Activated CD4-positive, CD25-positive, alpha-beta regulatory T cell treated with anti-CD3 and anti-CD28 coated beads, Interleukin-2, amount 50 U/mL, for 24 hours (primary cell): ENCODE measurements around the gene OPCML.

Experiments
- ATAC-seq, 2 donors: fragments of 150-1000 bp; cut with Tn5 transposase; one replicate each; pipeline ENCODE4 v1.10.0; 2021; ENCODE audit warnings: mild to moderate bottlenecking in 1 of 2, moderate library complexity in 1 of 2

The OPCML gene

DNA sequence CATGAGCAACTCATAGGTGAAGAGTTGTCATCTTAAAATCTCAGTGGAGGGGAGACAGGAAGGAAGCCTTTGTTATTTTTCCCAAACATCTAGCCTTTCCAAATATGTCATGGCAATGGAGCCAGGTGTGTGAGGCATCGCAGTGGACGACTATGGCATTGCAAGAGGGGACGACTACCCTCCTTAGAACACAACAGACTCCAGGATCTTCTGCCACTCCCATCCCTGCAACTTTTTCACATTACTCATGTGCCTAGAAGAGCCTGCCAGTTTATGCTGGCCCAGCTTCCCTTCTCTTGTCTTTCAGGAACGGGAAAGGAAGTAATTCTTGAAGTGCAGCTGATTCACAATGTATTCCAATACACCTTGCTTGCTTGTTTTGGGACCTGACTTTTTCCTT, 1008.4 kb downstream of the OPCML start:
- ATAC-seq: no peak

DNA sequence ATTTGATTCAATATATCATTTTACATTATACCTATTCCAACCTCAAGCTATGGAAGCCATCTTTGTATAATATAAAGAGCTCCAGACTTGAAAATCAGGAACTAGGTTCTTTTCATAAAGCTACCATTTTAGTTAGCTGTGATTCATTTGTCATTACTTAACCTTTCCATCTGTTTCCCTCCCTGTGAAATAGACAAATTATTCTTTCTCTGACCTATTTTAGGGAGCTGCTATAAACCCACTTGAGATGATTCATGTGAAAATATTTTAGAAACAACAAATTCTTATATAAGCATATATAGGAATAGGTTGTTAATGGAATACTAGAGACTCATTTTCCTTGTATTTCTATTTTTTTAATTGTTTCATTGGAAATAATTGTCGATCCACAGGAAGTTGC, 1012.1 kb downstream of the OPCML start:
- ATAC-seq: no peak

DNA sequence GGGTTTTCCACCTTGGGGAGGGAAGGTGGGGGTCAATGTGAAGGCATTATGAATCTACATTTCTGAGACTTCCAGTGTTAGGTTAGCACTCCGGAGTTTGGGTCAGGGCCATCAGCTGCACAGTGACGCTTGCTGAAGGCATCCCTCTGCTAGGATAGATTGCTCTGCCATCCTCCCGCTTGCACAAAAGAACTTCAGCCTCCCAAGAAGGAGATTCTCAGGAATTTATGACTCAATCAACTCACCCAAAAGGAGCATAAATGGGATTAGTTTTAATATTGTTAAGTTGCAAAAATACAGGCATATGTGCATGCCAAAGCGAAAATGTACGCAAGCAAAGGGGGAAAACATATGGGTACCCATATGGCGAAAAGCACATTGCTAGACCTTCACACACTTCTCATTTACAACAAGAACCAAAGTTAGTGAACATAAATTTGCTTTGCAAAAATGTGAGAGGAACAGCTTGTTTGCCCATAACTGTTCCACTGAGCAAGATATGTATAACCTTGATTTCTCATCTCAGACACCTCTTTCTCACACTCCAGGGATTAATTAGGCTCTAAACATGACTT, 1013.0 kb downstream of the OPCML start:
- ATAC-seq: no peak

GRCh38 chr11:132504501-132505041, 1027.7 kb downstream of the OPCML start:
- no peak for ATAC-seq

- ATAC-seq: no peak
Observed at GRCh38 chr11:132501356-132501755, 1030.9 kb downstream of the OPCML start.

GRCh38 chr11:132499661-132500060, 1032.6 kb downstream of the OPCML start:
- no peak for ATAC-seq

DNA sequence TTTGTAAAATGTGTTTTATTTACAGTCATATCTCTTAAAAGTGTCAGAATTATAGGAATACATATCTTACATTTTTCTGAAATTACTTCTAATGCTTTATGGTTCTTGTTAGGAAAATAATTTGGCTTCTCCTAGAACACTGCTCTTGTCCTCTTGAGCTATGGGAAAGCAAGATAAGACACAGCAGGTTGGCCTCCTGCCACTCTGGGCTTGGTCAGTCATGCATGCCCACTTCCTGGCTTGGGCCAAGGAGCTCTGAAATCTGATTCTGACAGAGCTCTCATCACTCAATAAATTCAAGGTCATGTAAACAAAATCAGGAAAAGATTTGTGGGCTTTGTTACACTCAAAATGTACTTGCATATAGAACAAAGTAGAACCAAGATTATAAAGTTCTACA, 1036.0 kb downstream of the OPCML start:
- no peak for ATAC-seq

DNA sequence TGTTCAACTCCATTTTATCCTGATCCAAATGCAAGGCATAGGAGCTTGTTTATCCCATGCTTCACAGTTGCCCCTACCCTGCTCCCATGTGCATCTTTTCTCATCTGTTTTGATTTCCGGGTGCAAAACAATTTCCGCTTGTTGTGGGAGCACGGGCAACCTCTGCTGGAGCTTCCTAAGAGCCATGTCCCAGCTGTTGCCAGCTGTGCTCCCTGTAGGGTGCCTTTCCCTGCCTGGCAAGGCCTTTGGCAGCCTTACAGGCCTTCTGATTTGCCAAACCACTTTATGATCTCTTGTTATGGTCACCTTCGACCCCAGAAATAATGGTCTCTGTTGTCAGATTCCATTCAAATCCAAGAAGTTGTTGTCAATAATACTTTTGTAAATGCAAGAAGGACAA, 1038.5 kb downstream of the OPCML start:
- no peak for ATAC-seq

- ATAC-seq: no peak
Observed at GRCh38 chr11:132490978-132491377, 1041.3 kb downstream of the OPCML start.

DNA sequence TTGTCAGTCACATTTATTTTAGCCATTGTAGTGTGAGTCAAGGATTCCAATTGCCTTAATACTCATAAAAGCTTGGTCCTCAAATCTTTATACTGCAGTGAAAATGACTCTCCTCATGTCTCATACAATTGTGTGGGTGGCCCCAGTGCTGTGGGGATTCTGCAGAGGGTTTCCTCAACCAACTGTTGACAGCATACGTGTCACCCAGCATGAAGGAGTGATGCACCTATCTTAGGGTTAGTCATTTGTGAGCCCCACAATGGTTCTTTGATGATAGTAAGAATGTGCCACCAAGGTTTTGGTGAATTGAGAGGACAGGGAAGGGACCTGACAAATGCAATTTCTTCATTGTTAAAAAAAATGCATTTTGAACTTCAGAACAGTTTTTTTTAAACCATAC, 1046.2 kb downstream of the OPCML start:
- ATAC-seq: no peak

DNA sequence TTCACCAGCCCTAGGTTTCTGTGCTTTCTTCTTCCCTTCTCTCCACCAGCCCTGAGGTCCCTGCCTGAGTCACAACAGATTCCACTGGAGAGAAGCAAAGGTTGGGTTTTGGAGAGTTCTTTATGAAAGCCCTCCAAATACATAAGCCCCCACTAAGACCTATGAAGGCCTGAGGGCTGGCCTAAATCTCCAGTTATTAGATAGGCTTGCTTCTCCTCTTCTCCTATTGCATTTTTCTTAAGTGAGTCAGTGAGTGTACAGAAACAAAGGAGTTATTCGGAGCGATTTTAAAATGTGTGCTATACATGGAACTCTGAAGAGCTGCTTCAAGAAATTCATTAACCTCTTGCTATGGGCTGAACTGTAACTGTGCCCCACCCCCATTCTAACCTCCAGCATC, 1057.3 kb downstream of the OPCML start:
- ATAC-seq: no peak

DNA sequence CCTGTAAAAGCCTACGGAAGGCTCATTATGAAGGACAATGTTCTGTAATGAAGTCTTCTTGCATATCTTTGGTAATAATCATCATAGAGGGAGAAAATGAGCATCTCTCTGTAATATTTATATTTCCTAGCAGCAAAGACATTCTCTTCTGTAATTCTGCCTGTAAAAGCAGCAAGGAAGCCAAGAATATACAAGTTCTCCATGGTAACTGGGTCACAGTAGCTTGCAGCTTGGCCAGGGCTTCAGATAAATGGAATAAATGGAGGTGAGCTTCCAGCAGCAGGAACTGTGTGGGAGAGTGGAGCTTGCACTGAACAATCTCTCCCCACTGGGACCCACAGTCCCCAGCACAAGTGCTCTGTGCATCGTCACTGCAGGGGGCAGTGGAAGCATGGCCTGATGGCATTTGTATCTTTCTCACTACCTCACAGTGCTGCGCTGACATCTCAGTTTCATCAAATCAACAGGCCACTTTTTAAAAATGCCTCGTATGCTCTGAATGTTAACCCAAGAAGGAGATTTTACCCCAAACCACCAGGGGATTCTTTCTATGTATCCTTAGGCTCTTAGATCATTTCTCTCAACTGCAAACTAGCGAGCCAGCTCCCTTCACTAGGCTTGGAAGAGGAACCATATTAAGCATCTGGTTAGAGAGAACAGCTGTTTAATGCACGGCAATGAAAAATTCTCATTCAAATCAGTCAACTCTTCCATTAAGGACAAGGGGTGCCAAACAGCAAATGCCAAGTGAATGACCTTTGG, 1059.7 kb downstream of the OPCML start:
- no peak for ATAC-seq

- ATAC-seq: no peak
Observed at GRCh38 chr11:132471466-132471865, 1060.8 kb downstream of the OPCML start.

- no peak for ATAC-seq
Observed at GRCh38 chr11:132466983-132467382, 1065.3 kb downstream of the OPCML start.

GRCh38 chr11:132464939-132465338, 1067.4 kb downstream of the OPCML start:
- no peak for ATAC-seq

- no peak for ATAC-seq
Observed at GRCh38 chr11:132464003-132464342, 1068.3 kb downstream of the OPCML start.

- no peak for ATAC-seq
Observed at GRCh38 chr11:132463295-132464002, 1068.9 kb downstream of the OPCML start.

GRCh38 chr11:132459736-132460135, 1072.6 kb downstream of the OPCML start:
- no peak for ATAC-seq

GRCh38 chr11:132457445-132457844, 1074.9 kb downstream of the OPCML start:
- no peak for ATAC-seq

DNA sequence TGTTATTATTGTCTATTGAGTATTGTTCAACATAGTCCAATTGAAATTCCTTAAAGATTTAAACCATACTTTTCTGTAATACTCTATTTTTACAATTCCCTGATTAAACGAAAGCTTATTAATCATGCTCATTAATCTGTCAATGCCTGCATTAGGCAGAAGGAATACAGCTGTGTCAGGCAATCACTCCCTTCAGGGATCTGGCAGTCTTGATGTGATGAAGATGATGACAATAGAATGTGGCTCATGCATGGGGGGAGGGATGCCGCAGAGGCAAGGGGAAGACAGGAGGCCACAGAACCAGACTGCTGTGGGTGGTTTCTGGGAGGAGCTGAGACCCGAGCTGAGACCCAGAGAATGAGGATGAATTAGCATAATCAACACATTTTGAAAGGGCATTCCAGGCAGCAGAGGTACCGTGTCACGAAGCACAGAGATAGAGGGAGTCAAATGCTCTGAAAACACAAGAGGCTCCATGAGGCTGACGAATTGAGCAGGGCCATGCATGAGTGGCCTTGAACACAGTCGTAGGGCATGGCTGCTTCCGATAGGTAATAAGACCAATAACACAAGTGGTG, 1075.5 kb downstream of the OPCML start:
- ATAC-seq: no peak

DNA sequence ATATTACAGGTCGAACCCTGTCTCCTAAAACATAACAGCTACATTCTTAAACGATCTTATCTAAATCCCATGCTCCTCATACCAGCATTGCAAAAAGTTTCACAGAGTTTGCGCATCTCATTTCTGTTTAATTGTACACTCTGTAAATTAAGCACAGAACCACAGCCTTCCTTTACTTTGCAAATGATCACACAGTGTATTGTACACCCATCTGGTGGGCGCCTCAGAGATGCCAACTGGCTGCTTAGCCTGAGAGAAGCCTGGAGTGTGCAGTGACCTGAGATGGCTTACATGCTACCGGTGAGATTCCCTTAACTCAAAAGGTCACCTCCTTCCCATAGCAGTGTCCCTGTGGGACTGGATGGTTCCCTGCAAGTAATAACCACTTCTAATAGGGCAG, 1077.3 kb downstream of the OPCML start:
- ATAC-seq: no peak

DNA sequence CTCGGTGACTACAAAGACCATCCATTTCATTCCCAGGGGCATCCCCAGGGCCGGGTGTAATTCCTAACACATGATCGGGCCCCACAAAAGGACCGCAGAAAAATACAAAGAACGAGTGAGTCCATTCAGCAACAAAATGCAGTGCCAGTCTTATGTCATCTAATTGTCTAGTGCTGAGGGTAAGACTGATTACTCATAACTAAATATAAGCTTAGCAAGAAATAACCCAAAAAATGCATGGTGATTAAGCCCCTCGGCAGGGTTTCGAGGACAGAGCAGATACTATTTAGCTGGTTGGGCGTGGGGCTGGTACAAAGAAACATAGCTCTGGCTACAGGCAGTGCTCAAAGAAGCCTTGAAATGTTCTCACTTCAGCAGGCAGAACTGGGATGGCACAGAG, 1078.9 kb downstream of the OPCML start:
- ATAC-seq: no peak

DNA sequence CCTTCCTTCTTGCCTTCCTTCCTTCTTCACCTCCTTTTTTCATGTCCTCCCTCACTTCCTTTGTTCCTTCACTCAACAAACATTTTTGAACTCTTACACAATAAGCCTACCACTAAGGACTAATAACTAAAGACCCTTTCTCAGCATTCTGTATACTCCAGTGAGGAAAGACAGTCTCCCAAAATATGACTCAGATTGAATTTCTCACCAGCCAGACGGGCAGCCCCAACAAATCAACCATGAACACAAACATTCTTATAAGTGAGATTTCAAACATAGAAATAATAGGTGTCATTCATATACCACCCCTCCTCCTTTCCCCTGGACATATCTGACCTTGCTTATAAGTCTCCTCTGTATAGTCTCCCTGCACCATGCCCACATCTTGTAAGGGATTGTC, 1079.7 kb downstream of the OPCML start:
- ATAC-seq: no peak
